Psoas muscle (tissue), 8 donors: ENCODE results near the gene RP9. TPM values are rescaled to one million over a fixed set of nuclear protein-coding genes. Genes with fewer than 3 reads are reported as not detected.

Experiments
- ATAC-seq, 4 donors: fragments of 200-7000 bp; cut with Tn5 transposase; one replicate each; pipeline ENCODE4 v1.9.1; 2020; ENCODE audit warnings: moderate library complexity in 3 of 4, mild to moderate bottlenecking in 2 of 4
- DNase-seq, 2 donors: peaks; one replicate each; pipeline ENCODE4 v3.0.0-alpha.2; 2020
- H3K27ac ChIP-seq: fragments of 200-600 bp; one replicate; pipeline ENCODE4 v1.8.0; 2022
- H3K27me3 ChIP-seq, 3 donors: fragments of 200-600 bp in 1 of 3; one replicate each; pipeline versions ENCODE4 v1.6.1 to v1.8.0; 2013 to 2022; ENCODE audit warnings: low read length in 2 of 3, mild to moderate bottlenecking in 2 of 3, moderate library complexity in 1 of 3; ENCODE audit not compliant: insufficient read depth in 3 of 3
- H3K36me3 ChIP-seq, 2 donors: fragments of 200-600 bp in 1 of 2; one replicate each; pipeline versions ENCODE4 v1.6.1 to v1.8.0; 2013 to 2022; ENCODE audit warnings: low read depth in 1 of 2, mild to moderate bottlenecking in 1 of 2, moderate library complexity in 1 of 2; ENCODE audit not compliant: insufficient read depth in 1 of 2
- H3K4me1 ChIP-seq: fragments of 200-600 bp; one replicate; pipeline ENCODE4 v1.8.0; 2022
- H3K4me3 ChIP-seq: fragments of 200-600 bp; one replicate; pipeline ENCODE4 v1.8.0; 2022; ENCODE audit warnings: mild to moderate bottlenecking
- H3K9me3 ChIP-seq: fragments of 200-600 bp; one replicate; pipeline ENCODE4 v1.8.0; 2022
- WGBS, 3 donors: extraction: QIAGEN DNeasy Blood & Tissue Kit; methylation state at CpG; one replicate each; pipeline versions ENCODE4 v1.1.6 to v1.1.7; 2013; 5-methylcytosine and 5-hydroxymethylcytosine counted together
- intact Hi-C, 2 donors: fragments of 100-400 bp; cut with DNase I; formaldehyde crosslinking; loops; one replicate each; pipeline versions ENCODE4 v1.11.0 to v1.14.2; 2022
- polyA plus RNA-seq, 3 donors: library from polyadenylated mRNA; stranded (reverse); fragments of 200-250 nt; gene quantifications; one replicate each; pipeline ENCODE4 v1.2.3, GENCODE V29; 2013
- total RNA-seq, 4 donors: library from RNA; stranded (reverse); fragmentation: NEBNext Ultra II Directional in 2 of 4; extraction: Animal tissue kit (Norgen Biotek cat#: 25700) in 2 of 4; gene quantifications; one replicate each; pipeline versions ENCODE4 v1.2.1 to v1.2.4, GENCODE V29; 2021 to 2023
- TF ChIP-seq, protein P1 (sequence below): fragments of 200-600 bp; IDR thresholded peaks from one replicate; pipeline ENCODE4 v1.8.0; 2022; ENCODE audit warnings: antibody characterized with exemption
- donor health status: healthy with polysubstance abuse.
- donor health status: DM: no; HTN: no; CAD: no; lungs with moderate emphysema.
- donor health status: Bipolar disorder and iron deficiency.
- donor health status: healthy.
- donor health status: DM: yes; HTN: yes; CAD: no.
- donor health status: DM: no; HTN: no; CAD: no.
- donor health status: DM: no; HTN: no; CAD: no.
- donor health status: DM: yes; HTN: yes; CAD: no.

Gene RP9
- total and polyA plus RNA-seq, 7 donors, result 15.4 to 27.6 (median 23.1) TPM

DNA sequence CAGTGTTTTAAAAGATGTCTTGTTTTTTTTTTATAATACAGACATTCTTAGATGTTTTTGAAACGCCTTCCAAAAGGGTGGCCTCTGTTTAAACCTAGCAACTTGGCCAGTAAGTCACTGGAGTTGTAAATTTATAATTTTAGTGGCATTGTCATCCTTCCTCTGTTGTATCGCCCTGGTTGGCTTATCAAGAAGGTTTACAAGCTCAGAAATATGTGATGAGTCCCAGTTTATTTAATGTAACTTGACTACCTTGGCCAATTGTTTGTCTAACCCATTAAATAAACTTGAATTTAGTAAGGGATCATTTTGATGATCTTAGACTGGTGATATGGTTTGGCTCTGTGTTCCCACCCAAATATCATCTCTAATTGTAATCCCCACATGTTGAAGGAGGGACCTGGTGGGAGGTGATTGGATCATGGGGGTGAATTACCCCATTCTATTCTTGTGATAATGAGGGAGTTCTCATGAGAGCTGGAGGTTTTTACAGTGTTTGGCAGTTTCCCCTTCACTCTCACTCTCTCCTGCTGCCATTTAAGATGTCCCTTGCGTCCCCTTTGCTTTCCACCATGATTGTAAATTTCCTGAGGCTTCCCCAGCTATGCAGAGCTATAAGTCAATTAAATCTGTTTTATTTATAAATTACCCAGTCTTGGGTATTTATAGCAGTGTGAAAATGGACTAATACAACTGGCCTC is 33.2 kb downstream of the RP9 start:
- intact Hi-C loops, result no loop called here
- Histone ChIP-seq H3K4me3 (no peak overlapping the region), H3K27ac (no peak overlapping the region), H3K9me3 (no peaks in the 10 kb centered on the region), H3K4me1 (peaks cover 10% of the 10 kb centered on the region), H3K27me3 (no peaks in the 10 kb centered on the region), H3K36me3 (no peaks in the 10 kb centered on the region)
- 67 to 79% (median 71%) methylated on average over 3 of the region's 3 CpGs for WGBS, 3 donors
- no peak for DNase-seq
- TF ChIP-seq, protein P1, sequence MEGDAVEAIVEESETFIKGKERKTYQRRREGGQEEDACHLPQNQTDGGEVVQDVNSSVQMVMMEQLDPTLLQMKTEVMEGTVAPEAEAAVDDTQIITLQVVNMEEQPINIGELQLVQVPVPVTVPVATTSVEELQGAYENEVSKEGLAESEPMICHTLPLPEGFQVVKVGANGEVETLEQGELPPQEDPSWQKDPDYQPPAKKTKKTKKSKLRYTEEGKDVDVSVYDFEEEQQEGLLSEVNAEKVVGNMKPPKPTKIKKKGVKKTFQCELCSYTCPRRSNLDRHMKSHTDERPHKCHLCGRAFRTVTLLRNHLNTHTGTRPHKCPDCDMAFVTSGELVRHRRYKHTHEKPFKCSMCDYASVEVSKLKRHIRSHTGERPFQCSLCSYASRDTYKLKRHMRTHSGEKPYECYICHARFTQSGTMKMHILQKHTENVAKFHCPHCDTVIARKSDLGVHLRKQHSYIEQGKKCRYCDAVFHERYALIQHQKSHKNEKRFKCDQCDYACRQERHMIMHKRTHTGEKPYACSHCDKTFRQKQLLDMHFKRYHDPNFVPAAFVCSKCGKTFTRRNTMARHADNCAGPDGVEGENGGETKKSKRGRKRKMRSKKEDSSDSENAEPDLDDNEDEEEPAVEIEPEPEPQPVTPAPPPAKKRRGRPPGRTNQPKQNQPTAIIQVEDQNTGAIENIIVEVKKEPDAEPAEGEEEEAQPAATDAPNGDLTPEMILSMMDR, result no peak
- ATAC-seq, result no peak

- H3K36me3 ChIP-seq, result no peaks in the 10 kb centered on the region
- TF ChIP-seq, protein P1, result no peak
- H3K9me3 ChIP-seq, result peaks cover 10% of the 10 kb centered on the region
- 76 to 81% (median 78%) methylated on average over 4 of the region's 4 CpGs for WGBS, 3 donors
- no peaks in the 10 kb centered on the region for H3K27me3 ChIP-seq
- no peak overlapping the region for H3K27ac ChIP-seq
- intact Hi-C loops, result no loop called here
- no peak overlapping the region for H3K4me3 ChIP-seq
- DNase-seq, result no peak
- ATAC-seq, result no peak
- peaks cover 11% of the 10 kb centered on the region for H3K4me1 ChIP-seq
These were observed 36.0 kb downstream of the RP9 start for GRCh38 chr7:33073243-33073642.

DNA sequence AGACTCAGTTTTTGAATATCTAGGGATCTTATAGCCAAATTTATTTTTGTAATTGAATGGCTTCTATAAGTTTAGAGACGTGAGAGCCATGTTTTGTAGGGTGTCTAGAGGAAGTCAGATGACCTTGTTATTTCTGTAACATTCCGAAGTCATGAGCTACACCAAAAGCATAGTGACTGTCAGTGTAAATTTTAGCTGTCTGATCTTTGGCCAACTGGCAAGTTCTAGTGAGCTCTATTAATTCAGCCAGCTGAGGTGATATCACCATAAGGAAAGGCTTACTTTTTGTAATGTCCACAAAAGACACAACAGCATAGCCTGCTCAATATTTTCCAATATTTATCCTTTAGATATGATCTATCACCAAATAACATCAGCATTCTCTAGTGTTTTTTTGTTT is 36.7 kb downstream of the RP9 start:
- intact Hi-C loops, result no loop called here
- H3K27ac ChIP-seq, result peak overlapping the region; percentile 68
- ATAC-seq (peak; percentile 54 to 89 (median 82)), DNase-seq (no peak)
- no peaks in the 10 kb centered on the region for H3K27me3 ChIP-seq
- no peaks in the 10 kb centered on the region for H3K36me3 ChIP-seq
- TF ChIP-seq, protein P1, result no peak
- peaks cover 10% of the 10 kb centered on the region for H3K9me3 ChIP-seq
- peaks cover 13% of the 10 kb centered on the region for H3K4me1 ChIP-seq
- 8 to 13% (median 13%) methylated on average over 2 of the region's 2 CpGs for WGBS, 3 donors
- no peak overlapping the region for H3K4me3 ChIP-seq

DNA sequence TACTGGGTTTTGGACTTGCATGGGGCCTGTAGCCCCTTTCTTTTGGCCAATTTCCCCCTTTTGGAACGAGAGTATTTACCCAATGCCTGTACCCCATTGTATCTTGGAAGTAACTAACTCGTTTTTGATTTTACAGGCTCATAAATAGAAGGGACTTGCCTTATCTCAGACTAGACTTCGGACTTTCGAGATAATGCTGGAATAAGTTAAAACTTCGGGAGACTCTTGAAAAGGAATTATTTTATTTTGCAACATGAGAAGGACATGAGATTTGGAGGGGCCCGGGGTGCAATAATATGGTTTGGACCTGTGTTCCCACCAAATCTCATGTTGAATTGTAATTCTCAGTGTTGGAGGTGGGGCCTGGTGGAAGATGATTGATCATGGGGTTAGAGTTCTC is 38.4 kb downstream of the RP9 start:
- H3K27ac ChIP-seq, result no peak overlapping the region
- WGBS, 3 donors, result 59 to 81% (median 65%) methylated on average over 6 of the region's 6 CpGs
- no peaks in the 10 kb centered on the region for H3K36me3 ChIP-seq
- peaks cover 22% of the 10 kb centered on the region for H3K9me3 ChIP-seq
- TF ChIP-seq, protein P1, result no peak
- DNase-seq, result no peak
- no peaks in the 10 kb centered on the region for H3K27me3 ChIP-seq
- intact Hi-C loops, result no loop called here
- peaks cover 13% of the 10 kb centered on the region for H3K4me1 ChIP-seq
- ATAC-seq, result no peak
- H3K4me3 ChIP-seq, result no peak overlapping the region

GRCh38 chr7:33070277-33070676 is 38.9 kb downstream of the RP9 start:
- DNase-seq (no peak), ATAC-seq (no peak)
- no peak overlapping the region for H3K4me3 ChIP-seq
- 96 to 98% (median 97%) methylated on average over 2 of the region's 2 CpGs for WGBS, 3 donors
- no peaks in the 10 kb centered on the region for H3K36me3 ChIP-seq
- TF ChIP-seq, protein P1, result no peak
- H3K27ac ChIP-seq, result no peak overlapping the region
- intact Hi-C loops, result no loop called here
- H3K9me3 ChIP-seq, result peaks cover 23% of the 10 kb centered on the region
- no peaks in the 10 kb centered on the region for H3K27me3 ChIP-seq
- H3K4me1 ChIP-seq, result peaks cover 13% of the 10 kb centered on the region
